ENCODE measurements around the gene C4orf17.

- TF ChIP-seq CTCF (IDR thresholded peaks at IDR 0.05; ENCODE audit: insufficient read depth, low read depth, low read length), result no peak
- no peak for TF ChIP-seq EZH2 (IDR thresholded peaks at IDR 0.05; ENCODE audit: insufficient read depth, low read length)
These were observed 39.5 kb upstream of the C4orf17 start for GRCh38 chr4:99471349-99471748.
